ENCODE measurements around the gene SLC26A1. TPM values are rescaled to one million over a fixed set of nuclear protein-coding genes. Genes with fewer than 3 reads are reported as not detected.

Gene SLC26A1
- total RNA-seq: under 0.01 TPM in 1 of 2 replicates, not detected in the other

GRCh38 chr4:993111-994029 is at the start of gene SLC26A1:
Gene SLC26A1 (minus strand): TSS chr4:993404. CDS start chr4:991703, 1,701 bp downstream.

GRCh38 chr4:1011022-1011665 is 17.9 kb upstream of the SLC26A1 start, which contains the start of gene FGFRL1:
Gene FGFRL1 (plus strand): TSS chr4:1011626. CDS start chr4:1012486, 860 bp downstream.

GRCh38 chr4:986879-987623 is 6.2 kb downstream of the SLC26A1 start, which contains the start of gene IDUA:
Gene IDUA (plus strand): TSS chr4:987044. CDS start chr4:987085, 41 bp downstream.

GRCh38 chr4:973431-974397 is 19.5 kb downstream of the SLC26A1 start, which contains the start of gene DGKQ:
Gene DGKQ (minus strand): TSS chr4:973569. CDS start chr4:973482, 87 bp downstream.

Other genes with a start within 250 kb of the SLC26A1 start
- not detected in 2 replicates for gene CPLX1, start 167.3 kb downstream of the SLC26A1 start, total RNA-seq
- 51.4 and 68.1 TPM in 2 replicates for gene GAK, start 61.1 kb downstream of the SLC26A1 start, total RNA-seq
- 8.6 and 15.9 TPM in 2 replicates for gene TMEM175, start 60.9 kb downstream of the SLC26A1 start, total RNA-seq
- 11.8 and 20.6 TPM in 2 replicates for gene DGKQ, start 19.8 kb downstream of the SLC26A1 start, total RNA-seq
- gene IDUA, start 6.4 kb downstream of the SLC26A1 start, total RNA-seq: 10.2 and 17.0 TPM in 2 replicates
- 2.7 and 3.4 TPM in 2 replicates for gene FGFRL1, start 18.2 kb upstream of the SLC26A1 start, total RNA-seq
- gene RNF212, start 120.2 kb upstream of the SLC26A1 start, total RNA-seq: 1.2 and 1.6 TPM in 2 replicates
- gene SPON2, start 179.2 kb upstream of the SLC26A1 start, total RNA-seq: 5.0 and 10.6 TPM in 2 replicates